GM12878 (cell line): ENCODE results near the gene SEPTIN1. TPM values are rescaled to one million over a fixed set of nuclear protein-coding genes. Genes with fewer than 3 reads are reported as not detected.

Experiments
- BCL11A ChIP-seq: IDR thresholded peaks from 2 replicates; pipeline ENCODE4 v1.6.1; 2011; ENCODE audit warnings: low read depth, low read length
- IKZF2 ChIP-seq, 2 experiments: fragments of 450-650 bp; IDR thresholded peaks; 2 replicates each; pipeline ENCODE4 v1.6.1; 2017; ENCODE audit warnings: mild to moderate bottlenecking in 2 of 2, moderate library complexity in 2 of 2
- LARP7 ChIP-seq: fragments of 450-650 bp; IDR thresholded peaks from 2 replicates; pipeline ENCODE4 v1.6.1; 2017; ENCODE audit warnings: mild to moderate bottlenecking
- NFYB ChIP-seq: IDR thresholded peaks from 2 replicates; pipeline ENCODE4 v1.6.1; 2011; ENCODE audit warnings: low read depth, mild to moderate bottlenecking, low read length, improper control_type of control experiment, moderate library complexity; ENCODE audit not compliant: insufficient read depth
- POLR2A ChIP-seq: IDR thresholded peaks from 2 replicates; pipeline ENCODE4 v1.6.1; 2011; ENCODE audit warnings: low read depth, mild to moderate bottlenecking, low read length
- POLR2AphosphoS5 ChIP-seq: IDR thresholded peaks from 2 replicates; pipeline ENCODE4 v1.6.1; 2011; ENCODE audit warnings: mild to moderate bottlenecking, low read length, inconsistent platforms
- POU2F2 ChIP-seq: IDR thresholded peaks from 3 replicates; pipeline ENCODE4 v1.6.1; 2011; ENCODE audit warnings: low read depth, mild to moderate bottlenecking, low read length, borderline replicate concordance
- RAD21 ChIP-seq: IDR thresholded peaks from 2 replicates; pipeline ENCODE4 v1.6.1; 2011; ENCODE audit warnings: mild to moderate bottlenecking, low read depth, low read length, moderate library complexity; ENCODE audit not compliant: insufficient read depth
- RUNX3 ChIP-seq: IDR thresholded peaks from 2 replicates; pipeline ENCODE4 v1.6.1; 2012; ENCODE audit warnings: low read length, inconsistent platforms
- ZSCAN29 ChIP-seq: fragments of 450-650 bp; IDR thresholded peaks from 2 replicates; pipeline ENCODE4 v1.6.1; 2017; ENCODE audit warnings: mild to moderate bottlenecking, moderate library complexity
- polyA plus RNA-seq, 11 experiments: library from polyadenylated mRNA; depleted of rRNA in 4 of 11; unstranded in 6 of 11; stranded (reverse) in 5 of 11; fragments of >200 nt; fragmentation: Nextera tagmentation in 4 of 11; fragmentation: Illumina TruSeq in 1 of 11; extraction: Ambion mirVana in 4 of 11; extraction: Trizol in 1 of 11; gene quantifications; 1 replicate in 1 of 11; 2 replicates in 10 of 11; pipeline versions ENCODE4 v1.2.1 to v1.2.3, GENCODE V29; 2011 to 2016; ENCODE audit warnings: inconsistent platforms in 2 of 11, missing spikeins in 2 of 11, low read depth in 1 of 11
- total RNA-seq, 4 experiments: library from RNA; depleted of rRNA in 3 of 4; stranded (reverse); fragments of >200 nt in 3 of 4; fragmentation: Illumina TruSeq in 1 of 4; extraction: Trizol in 1 of 4; gene quantifications; 2 replicates each; pipeline versions ENCODE4 v1.2.1 to v1.2.3, GENCODE V29; 2013 to 2021
- TF ChIP-seq, protein P1 (sequence below): fragments of 450-650 bp; IDR thresholded peaks from 2 replicates; pipeline ENCODE4 v1.6.1; 2018; ENCODE audit warnings: borderline replicate concordance, mild to moderate bottlenecking; ENCODE audit not compliant: partially characterized antibody
- TF ChIP-seq, protein P2 (sequence below): IDR thresholded peaks from 2 replicates; pipeline ENCODE4 v1.6.1; 2011; ENCODE audit warnings: mild to moderate bottlenecking, low read depth, low read length, moderate library complexity; ENCODE audit not compliant: insufficient replicate concordance
- TF ChIP-seq, protein P3 (sequence below): IDR thresholded peaks from 2 replicates; pipeline ENCODE4 v1.6.1; 2011; ENCODE audit warnings: low read depth, mild to moderate bottlenecking, low read length, moderate library complexity, borderline replicate concordance; ENCODE audit errors: extremely low read depth
- TF ChIP-seq, protein P4 (sequence below): fragments of 150-350 bp; IDR thresholded peaks from 2 replicates; pipeline ENCODE4 v1.6.1; 2016; ENCODE audit warnings: low read depth, low read length

SEPTIN1 gene
- total and polyA plus RNA-seq, 10 of the 15 experiments (the other 5 are each of a cell fraction or from before 2014, with no cell fraction given), result 2.8 to 153 (median 94.1) TPM

DNA sequence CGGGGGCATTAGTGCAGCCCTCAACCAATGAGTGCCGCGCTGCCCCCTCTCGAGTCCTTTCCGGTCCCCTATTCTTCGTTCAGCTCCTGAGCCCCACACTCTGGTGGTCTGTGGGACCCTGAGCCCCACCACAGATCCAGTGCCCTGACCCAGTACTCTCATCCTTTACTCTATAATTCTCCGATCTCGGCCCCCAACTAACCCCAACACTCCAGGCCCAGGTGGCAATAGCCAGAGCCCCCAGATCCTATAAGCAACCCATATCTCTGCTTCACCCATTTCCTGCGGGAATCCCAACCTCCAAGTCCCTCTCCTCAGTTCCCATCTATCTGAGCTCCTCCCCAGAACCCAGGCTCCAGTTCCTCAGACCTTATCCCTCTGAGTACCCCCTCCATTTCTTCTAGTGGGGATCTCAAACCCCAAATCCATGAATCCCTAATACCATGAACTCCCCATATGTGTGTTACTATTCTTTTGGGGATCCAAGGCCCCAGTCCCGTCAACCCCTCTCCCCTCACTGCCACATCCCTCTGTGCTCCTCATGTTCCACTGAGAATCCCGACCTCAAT, 11.0 kb downstream of the SEPTIN1 start (continued):
- peak in 1 of 2 experiments; percentile 46; a peak in 1 of 4 replicates for TF ChIP-seq IKZF2 (IDR thresholded peaks at IDR 0.05)
- TF ChIP-seq RAD21, result peak; percentile 7; the same call in 1 of the 2 replicates
- TF ChIP-seq NFYB, result peak; percentile 56
- peak; percentile 73; the same call in 1 of the 2 replicates for TF ChIP-seq POLR2A
- TF ChIP-seq, protein P1, sequence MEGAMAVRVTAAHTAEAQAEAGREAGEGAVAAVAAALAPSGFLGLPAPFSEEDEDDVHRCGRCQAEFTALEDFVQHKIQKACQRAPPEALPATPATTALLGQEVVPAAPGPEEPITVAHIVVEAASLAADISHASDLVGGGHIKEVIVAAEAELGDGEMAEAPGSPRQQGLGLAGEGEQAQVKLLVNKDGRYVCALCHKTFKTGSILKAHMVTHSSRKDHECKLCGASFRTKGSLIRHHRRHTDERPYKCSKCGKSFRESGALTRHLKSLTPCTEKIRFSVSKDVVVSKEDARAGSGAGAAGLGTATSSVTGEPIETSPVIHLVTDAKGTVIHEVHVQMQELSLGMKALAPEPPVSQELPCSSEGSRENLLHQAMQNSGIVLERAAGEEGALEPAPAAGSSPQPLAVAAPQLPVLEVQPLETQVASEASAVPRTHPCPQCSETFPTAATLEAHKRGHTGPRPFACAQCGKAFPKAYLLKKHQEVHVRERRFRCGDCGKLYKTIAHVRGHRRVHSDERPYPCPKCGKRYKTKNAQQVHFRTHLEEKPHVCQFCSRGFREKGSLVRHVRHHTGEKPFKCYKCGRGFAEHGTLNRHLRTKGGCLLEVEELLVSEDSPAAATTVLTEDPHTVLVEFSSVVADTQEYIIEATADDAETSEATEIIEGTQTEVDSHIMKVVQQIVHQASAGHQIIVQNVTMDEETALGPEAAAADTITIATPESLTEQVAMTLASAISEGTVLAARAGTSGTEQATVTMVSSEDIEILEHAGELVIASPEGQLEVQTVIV, result no peak
- TF ChIP-seq LARP7, result 0 out of 2 replicates have a peak, but pooled peaks have one; percentile 44
- TF ChIP-seq, protein P2, sequence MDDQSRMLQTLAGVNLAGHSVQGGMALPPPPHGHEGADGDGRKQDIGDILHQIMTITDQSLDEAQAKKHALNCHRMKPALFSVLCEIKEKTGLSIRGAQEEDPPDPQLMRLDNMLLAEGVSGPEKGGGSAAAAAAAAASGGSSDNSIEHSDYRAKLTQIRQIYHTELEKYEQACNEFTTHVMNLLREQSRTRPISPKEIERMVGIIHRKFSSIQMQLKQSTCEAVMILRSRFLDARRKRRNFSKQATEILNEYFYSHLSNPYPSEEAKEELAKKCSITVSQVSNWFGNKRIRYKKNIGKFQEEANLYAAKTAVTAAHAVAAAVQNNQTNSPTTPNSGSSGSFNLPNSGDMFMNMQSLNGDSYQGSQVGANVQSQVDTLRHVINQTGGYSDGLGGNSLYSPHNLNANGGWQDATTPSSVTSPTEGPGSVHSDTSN, result no peak
- TF ChIP-seq, protein P3, sequence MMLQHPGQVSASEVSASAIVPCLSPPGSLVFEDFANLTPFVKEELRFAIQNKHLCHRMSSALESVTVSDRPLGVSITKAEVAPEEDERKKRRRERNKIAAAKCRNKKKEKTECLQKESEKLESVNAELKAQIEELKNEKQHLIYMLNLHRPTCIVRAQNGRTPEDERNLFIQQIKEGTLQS, result no peak
- TF ChIP-seq, protein P4, sequence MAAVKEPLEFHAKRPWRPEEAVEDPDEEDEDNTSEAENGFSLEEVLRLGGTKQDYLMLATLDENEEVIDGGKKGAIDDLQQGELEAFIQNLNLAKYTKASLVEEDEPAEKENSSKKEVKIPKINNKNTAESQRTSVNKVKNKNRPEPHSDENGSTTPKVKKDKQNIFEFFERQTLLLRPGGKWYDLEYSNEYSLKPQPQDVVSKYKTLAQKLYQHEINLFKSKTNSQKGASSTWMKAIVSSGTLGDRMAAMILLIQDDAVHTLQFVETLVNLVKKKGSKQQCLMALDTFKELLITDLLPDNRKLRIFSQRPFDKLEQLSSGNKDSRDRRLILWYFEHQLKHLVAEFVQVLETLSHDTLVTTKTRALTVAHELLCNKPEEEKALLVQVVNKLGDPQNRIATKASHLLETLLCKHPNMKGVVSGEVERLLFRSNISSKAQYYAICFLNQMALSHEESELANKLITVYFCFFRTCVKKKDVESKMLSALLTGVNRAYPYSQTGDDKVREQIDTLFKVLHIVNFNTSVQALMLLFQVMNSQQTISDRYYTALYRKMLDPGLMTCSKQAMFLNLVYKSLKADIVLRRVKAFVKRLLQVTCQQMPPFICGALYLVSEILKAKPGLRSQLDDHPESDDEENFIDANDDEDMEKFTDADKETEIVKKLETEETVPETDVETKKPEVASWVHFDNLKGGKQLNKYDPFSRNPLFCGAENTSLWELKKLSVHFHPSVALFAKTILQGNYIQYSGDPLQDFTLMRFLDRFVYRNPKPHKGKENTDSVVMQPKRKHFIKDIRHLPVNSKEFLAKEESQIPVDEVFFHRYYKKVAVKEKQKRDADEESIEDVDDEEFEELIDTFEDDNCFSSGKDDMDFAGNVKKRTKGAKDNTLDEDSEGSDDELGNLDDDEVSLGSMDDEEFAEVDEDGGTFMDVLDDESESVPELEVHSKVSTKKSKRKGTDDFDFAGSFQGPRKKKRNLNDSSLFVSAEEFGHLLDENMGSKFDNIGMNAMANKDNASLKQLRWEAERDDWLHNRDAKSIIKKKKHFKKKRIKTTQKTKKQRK, result no peak
- TF ChIP-seq POLR2AphosphoS5, result peak; percentile 49; the same call in 1 of the 2 replicates
- TF ChIP-seq ZSCAN29, result no peak
- TF ChIP-seq RUNX3, result peak; percentile 12
- no peak for TF ChIP-seq BCL11A
- TF ChIP-seq POU2F2, result no peak
- TF ChIP-seq, all 136 proteins: peak for 14
